Left kidney (tissue), 2 donors: ENCODE measurements around the gene MPDZ. TPM values are rescaled to one million over a fixed set of nuclear protein-coding genes. Genes with fewer than 3 reads are reported as not detected.
A peak's percentile ranks its signal among the peaks of the same experiment; 100 is the strongest.
"Not testable (repeated sequence)": the region's sequence is repeated elsewhere in the genome, so short reads cannot be mapped to it uniquely, and the experiment has no call there.

Source experiments
- DNase-seq: peaks from one replicate; pipeline ENCODE4 v3.0.0-alpha.2; 2013
- polyA plus RNA-seq: library from polyadenylated mRNA; unstranded; fragments of 120-200 nt; gene quantifications from one replicate; pipeline ENCODE4 v1.2.1, GENCODE V29; 2013; ENCODE audit not compliant: insufficient read length

Gene MPDZ
- polyA plus RNA-seq, 1 donor: 61.0 TPM

DNA sequence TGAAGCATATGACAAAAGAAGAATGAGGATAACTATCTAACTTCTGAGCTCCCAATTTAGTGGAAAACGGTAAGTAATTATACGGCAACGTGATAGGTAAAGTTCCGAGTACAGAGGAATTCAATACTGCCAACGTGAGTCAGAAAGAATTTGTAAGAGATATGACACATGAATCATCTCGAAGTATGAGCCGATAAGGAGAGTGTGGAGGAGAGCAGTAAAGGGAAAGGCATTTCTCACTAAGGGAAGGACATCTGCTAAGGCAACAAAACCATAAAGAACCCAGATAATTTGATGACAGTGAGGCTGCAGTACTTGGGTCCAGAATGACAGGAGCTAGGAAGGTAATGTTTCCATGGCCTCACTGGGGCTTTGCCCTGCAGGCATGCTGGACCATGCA is 11.0 kb downstream of the MPDZ start:
- no peak for DNase-seq

DNA sequence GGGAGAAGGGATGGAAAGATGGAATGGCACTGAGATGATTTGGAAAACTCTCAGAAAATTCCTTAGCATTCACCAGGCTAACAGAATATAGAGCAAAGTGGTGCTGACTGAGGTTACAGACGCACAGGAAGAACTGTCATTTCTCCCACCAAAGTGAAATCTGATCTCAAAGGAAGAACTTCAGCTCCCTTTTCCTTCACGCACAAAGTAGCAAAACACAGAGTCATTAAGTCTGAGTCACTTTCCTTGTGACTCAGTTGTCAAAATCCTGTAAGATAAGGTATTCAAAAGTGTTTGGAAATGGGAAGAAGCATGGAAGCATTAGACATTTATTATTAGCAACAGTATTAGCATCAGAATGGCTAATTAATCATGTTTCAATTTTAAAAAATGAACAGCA is 11.7 kb downstream of the MPDZ start:
- DNase-seq: no peak

- DNase-seq: no peak
These were observed 13.3 kb downstream of the MPDZ start for GRCh38 chr9:13266167-13266566.

DNA sequence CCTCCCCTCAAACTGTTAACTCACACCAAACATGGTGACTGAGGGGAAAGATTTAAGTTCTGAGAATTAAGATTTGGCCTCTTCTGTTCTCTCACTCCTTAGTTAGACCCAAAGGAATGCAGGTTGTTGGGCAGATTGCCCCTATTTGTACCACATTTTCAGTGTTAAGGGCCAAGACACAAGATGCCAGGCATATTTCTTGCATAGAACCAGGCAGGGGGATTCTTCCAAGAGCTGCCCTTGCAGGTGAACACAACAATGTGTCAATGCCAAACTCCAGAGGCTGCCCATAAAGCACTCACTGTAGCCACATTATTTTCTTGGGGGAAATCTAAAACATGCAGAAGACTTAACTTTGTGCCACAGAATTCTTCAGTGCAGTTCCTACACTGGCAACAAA is 14.7 kb downstream of the MPDZ start:
- DNase-seq: no peak

- no peak for DNase-seq
These were observed 16.0 kb downstream of the MPDZ start for GRCh38 chr9:13263511-13263910.

DNA sequence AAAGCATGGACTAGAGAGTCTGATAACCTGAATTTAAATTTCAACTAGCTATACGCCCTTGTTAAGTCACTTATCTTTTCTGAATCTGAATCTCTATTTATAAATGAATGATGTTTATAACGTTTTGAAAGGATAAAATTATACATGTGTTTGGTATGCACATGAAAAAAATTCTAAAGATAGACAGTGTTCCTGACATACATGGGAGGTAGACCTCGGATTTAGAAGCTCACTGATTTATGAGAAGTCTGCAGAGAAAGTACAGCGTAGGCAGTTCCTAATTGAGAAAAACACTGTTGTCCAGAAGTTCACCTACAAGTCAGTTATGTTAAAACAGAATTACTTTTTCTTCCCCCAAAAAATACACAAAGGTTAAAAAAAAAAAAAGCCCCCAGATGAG is 26.6 kb downstream of the MPDZ start:
- no peak for DNase-seq

DNA sequence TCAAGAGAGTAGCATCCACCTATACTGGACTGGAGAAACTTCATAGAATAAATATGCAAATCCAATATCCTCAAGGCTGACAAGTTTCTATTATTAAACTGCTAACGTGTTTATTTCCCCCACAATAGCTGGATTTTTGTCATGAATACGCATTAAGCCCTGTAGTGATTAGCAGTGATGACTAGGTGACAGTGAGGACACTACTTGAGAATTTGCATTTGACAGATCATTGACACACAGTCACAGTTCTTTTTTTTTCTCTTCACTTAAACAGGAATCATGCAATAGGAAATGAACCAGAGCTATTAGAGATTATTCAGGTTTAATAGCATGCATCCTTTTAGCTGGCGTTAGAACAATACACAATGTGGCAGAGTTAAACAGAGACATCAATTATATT is 35.3 kb downstream of the MPDZ start:
- no peak for DNase-seq

DNA sequence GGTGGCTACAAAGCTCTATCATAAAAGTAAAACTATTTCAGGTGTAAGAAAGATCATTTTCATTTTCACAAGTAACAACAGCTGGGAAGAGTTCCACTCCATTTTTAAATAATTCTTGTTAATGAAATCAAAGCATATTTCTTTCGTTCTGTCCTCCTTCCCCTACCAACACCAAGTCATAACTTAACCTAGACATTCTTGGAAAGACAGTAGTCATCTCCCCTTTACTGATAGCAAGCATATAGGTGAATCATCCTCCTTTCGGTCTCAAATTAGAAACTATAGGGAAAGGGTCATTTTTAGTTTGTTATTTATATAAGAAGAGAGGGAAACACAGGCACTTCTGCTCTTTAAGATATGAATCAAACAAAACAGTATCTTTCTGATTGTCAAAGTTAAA is 38.2 kb downstream of the MPDZ start:
- DNase-seq: no peak

- DNase-seq: no peak
These were observed 39.8 kb downstream of the MPDZ start for GRCh38 chr9:13239660-13240059.

- DNase-seq: no peak
These were observed 40.3 kb downstream of the MPDZ start for GRCh38 chr9:13239208-13239607.

- no peak for DNase-seq
These were observed 44.6 kb downstream of the MPDZ start for GRCh38 chr9:13234932-13235331.

- no peak for DNase-seq
These were observed 51.1 kb downstream of the MPDZ start for GRCh38 chr9:13228431-13228830.

- no peak for DNase-seq
These were observed 55.1 kb downstream of the MPDZ start for GRCh38 chr9:13224366-13224765.

- DNase-seq: not testable (repeated sequence)
These were observed 56.8 kb downstream of the MPDZ start for GRCh38 chr9:13222733-13223132.

GRCh38 chr9:13221741-13222140 is 57.8 kb downstream of the MPDZ start:
- no peak for DNase-seq

DNA sequence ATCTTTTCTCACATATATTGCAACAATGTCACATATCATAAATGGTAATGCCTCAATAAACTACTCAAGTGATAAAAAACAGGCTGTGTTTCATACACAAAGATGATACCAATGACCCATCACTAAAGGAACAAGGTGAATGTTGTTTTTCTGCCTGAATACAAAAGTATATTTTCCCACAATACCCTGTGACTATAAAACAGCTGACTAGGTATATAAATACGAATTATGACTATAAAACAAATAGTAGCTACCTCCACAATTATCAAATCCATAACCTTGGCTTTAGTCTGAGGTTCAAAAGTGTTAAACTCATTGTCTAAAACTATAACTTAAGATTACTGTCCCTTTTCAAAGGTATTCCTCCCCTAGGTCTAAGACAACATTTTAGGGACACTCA is 58.7 kb downstream of the MPDZ start:
- DNase-seq: no peak

DNA sequence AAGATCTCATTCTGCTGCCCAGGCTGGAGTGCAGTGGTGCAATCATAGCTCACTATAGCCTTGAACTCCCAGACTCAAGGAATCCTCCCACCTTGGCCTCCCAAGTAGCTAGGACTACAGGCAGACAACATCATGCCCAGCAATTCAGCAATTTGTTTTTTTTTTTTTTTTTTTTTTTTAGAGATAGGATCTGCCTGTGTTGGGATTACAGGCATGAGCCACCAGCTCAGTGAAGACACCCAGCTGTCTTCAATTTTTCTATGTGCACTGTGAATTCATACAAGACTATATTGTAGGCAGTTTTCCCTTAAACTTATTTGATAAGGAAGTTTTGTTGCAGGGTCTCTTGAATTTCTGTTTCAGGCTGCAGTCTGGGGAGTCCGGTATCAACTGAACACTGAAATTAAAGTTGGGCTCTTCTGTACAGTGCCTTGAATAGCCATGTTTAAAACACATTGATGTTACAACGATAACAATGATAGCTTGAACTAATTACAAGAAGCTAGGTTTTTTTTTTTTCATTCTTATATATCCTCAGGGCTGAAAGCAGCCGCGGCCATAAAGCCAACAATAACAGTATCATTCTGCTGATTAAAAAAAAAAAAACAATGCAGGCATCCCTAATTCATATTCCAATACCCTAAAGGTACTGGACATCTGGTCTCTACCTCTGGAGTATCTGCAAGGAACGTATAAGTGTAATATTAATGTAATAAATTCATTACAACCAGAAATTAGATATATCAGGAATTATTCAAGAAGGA is 63.5 kb downstream of the MPDZ start:
- DNase-seq: no peak

GRCh38 chr9:13213998-13214397 is 65.5 kb downstream of the MPDZ start:
- DNase-seq: no peak

DNA sequence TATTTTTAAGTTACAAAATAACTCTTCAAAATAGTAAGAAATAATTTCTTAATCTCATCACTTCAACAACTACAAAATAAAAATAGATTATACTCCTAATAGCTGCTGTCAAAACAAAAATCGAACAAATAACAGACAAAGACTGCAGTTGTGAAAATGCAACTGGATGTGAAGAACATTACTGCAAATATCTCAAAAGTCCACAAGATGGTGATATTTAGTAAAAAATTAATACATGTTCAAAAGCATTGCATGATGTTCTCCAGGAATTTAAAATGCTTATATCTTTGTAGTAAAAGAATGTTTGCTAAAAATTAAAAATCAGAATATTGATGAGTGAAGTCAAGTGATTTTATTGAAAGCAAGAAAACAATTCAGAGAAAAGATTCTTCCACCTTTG is 66.2 kb downstream of the MPDZ start:
- no peak for DNase-seq

GRCh38 chr9:13210306-13210705 is 69.2 kb downstream of the MPDZ start:
- no peak for DNase-seq

- DNase-seq: no peak
These were observed 70.0 kb downstream of the MPDZ start for GRCh38 chr9:13209498-13209897.

DNA sequence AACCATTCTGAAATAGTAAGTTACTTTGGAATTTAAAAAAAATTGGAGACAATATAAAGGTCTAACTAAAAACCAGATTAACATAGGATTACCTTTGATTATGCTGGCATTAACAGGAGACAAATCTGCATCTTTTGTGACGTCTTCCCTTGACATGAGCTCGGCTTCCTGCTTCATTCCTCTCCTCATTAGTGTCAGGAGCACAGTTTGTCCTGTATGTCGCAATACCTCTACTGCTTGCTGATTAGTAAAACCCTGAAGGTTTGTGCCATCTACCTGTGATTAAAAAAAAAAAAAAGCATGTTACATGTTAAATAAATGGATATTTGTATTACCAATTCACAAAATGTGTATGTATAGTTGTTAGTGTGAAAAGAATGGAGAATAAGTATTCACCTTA is 73.7 kb downstream of the MPDZ start:
- DNase-seq: no peak

GRCh38 chr9:13190040-13190439 is 89.5 kb downstream of the MPDZ start:
- peak; percentile 6 for DNase-seq

DNA sequence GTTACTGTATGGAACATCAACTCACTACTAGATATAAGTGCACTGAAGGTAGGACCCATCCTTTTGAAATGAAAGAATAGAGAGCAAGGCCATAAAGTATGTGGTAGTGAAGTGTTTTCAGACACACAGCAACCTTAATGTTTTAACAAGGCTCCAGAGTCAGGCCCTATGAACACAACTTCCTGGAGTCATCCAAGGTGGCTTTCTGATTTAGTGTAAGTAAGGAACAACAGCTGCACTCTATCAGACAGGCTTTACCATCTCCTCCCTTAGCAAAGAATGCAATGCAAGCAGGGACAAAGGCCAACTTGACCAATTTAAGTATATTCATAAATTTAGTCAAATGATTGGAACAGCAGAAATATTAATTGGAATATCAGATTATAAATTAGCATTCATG is 90.1 kb downstream of the MPDZ start:
- peak; percentile 14 for DNase-seq

- no peak for DNase-seq
These were observed 92.7 kb downstream of the MPDZ start for GRCh38 chr9:13186774-13187173.
